WTC11 (cell line): ENCODE results near the gene SLC30A1. TPM values are rescaled to one million over a fixed set of nuclear protein-coding genes. Genes with fewer than 3 reads are reported as not detected.

Experiments used
- ATAC-seq: fragments of 200-7000 bp; cut with Tn5 transposase; 2 replicates; pipeline ENCODE4 v1.10.0; 2021; ENCODE audit warnings: mild to moderate bottlenecking, moderate library complexity
- CTCF ChIA-PET: fragments of 300-600 bp; sonication (Branson Sonifier 250); formaldehyde crosslinking; loops from one replicate; lab custom pipeline; 2021; ENCODE audit warnings: antibody characterized with exemption; lab: Charles Lee
- POLR2A ChIA-PET: fragments of 350-600 bp; sonication (Branson Sonifier 250); formaldehyde crosslinking; loops from one replicate; lab custom pipeline; 2021; ENCODE audit warnings: antibody characterized with exemption; lab: Charles Lee
- DNase-seq: peaks from one replicate; pipeline ENCODE4 v3.0.0; 2021; ENCODE audit warnings: low spot score
- H3K27ac Mint-ChIP-seq: 2 replicates; pipeline ENCODE4 v1.8.0; 2021; ENCODE audit warnings: mixed read lengths
- H3K27me3 Mint-ChIP-seq: 2 replicates; pipeline ENCODE4 v1.8.0; 2021; ENCODE audit warnings: low read depth, mild to moderate bottlenecking, moderate library complexity, mixed read lengths
- H3K36me3 Mint-ChIP-seq: 2 replicates; pipeline ENCODE4 v1.8.0; 2021; ENCODE audit warnings: mixed read lengths
- H3K4me1 Mint-ChIP-seq: 2 replicates; pipeline ENCODE4 v1.8.0; 2022; ENCODE audit warnings: mixed read lengths
- H3K4me3 Mint-ChIP-seq: 2 replicates; pipeline ENCODE4 v1.8.0; 2021; ENCODE audit warnings: mild to moderate bottlenecking, moderate library complexity, mixed read lengths
- H3K9me3 Mint-ChIP-seq: 2 replicates; pipeline ENCODE4 v1.8.0; 2021; ENCODE audit warnings: mixed read lengths
- AR ChIP-seq: fragments of 250-450 bp; sonication (Bioruptor Pico); IDR thresholded peaks from 2 replicates; pipeline ENCODE4 v1.9.0; 2021; ENCODE audit warnings: mild to moderate bottlenecking
- ATF2 ChIP-seq: sonication (generic); formaldehyde crosslinking; IDR thresholded peaks from 2 replicates; pipeline ENCODE4 v1.8.1; 2022; ENCODE audit warnings: low read depth, missing genetic modification reagents, borderline replicate concordance
- ATF3 ChIP-seq: sonication (generic); formaldehyde crosslinking; conservative IDR thresholded peaks from 2 replicates; pipeline ENCODE4 v1.8.1; 2022; ENCODE audit warnings: mild to moderate bottlenecking, missing genetic modification reagents
- CTCF ChIP-seq: fragments of 200-600 bp; IDR thresholded peaks from 2 replicates; pipeline ENCODE4 v1.8.0; 2022; ENCODE audit warnings: antibody characterized with exemption
- ERG ChIP-seq: fragments of 250-450 bp; sonication (Bioruptor Pico); IDR thresholded peaks from 2 replicates; pipeline ENCODE4 v1.8.0; 2021; ENCODE audit warnings: mild to moderate bottlenecking
- ETV6 ChIP-seq: sonication (generic); formaldehyde crosslinking; IDR thresholded peaks from 2 replicates; pipeline ENCODE4 v1.8.1; 2022; ENCODE audit warnings: mild to moderate bottlenecking, missing genetic modification reagents
- GRHL2 ChIP-seq: fragments of 250-450 bp; sonication (Bioruptor Pico); IDR thresholded peaks from 2 replicates; pipeline ENCODE4 v1.8.0; 2022; ENCODE audit warnings: mild to moderate bottlenecking, moderate library complexity; ENCODE audit not compliant: insufficient replicate concordance, severe bottlenecking
- IRF2 ChIP-seq: sonication (generic); formaldehyde crosslinking; IDR thresholded peaks from 2 replicates; pipeline ENCODE4 v1.8.0; 2022; ENCODE audit warnings: low read depth, missing genetic modification reagents, borderline replicate concordance
- MLX ChIP-seq: sonication (generic); formaldehyde crosslinking; IDR thresholded peaks from 2 replicates; pipeline ENCODE4 v1.8.1; 2023; ENCODE audit warnings: mild to moderate bottlenecking, missing genetic modification reagents, moderate library complexity
- MXD4 ChIP-seq: fragments of 250-450 bp; sonication (Bioruptor Pico); IDR thresholded peaks from 2 replicates; pipeline ENCODE4 v1.8.0; 2021; ENCODE audit warnings: mild to moderate bottlenecking, moderate library complexity, borderline replicate concordance
- MYBL2 ChIP-seq: sonication (generic); formaldehyde crosslinking; IDR thresholded peaks from 2 replicates; pipeline ENCODE4 v1.8.1; 2023; ENCODE audit warnings: mild to moderate bottlenecking, moderate library complexity, missing genetic modification reagents
- NFATC4 ChIP-seq: fragments of 250-450 bp; sonication (Bioruptor Pico); IDR thresholded peaks from 2 replicates; pipeline ENCODE4 v1.9.0; 2021; ENCODE audit warnings: mild to moderate bottlenecking
- ZNF121 ChIP-seq: sonication (generic); formaldehyde crosslinking; IDR thresholded peaks from 2 replicates; pipeline ENCODE4 v1.8.0; 2023; ENCODE audit warnings: missing genetic modification reagents
- ZNF138 ChIP-seq: sonication (generic); formaldehyde crosslinking; conservative IDR thresholded peaks from 2 replicates; pipeline ENCODE4 v1.8.1; 2022; ENCODE audit warnings: mild to moderate bottlenecking, moderate library complexity, missing genetic modification reagents
- ZNF232 ChIP-seq: sonication (generic); formaldehyde crosslinking; IDR thresholded peaks from 2 replicates; pipeline ENCODE4 v1.8.0; 2022; ENCODE audit warnings: mild to moderate bottlenecking, missing genetic modification reagents
- ZNF263 ChIP-seq: sonication (generic); formaldehyde crosslinking; IDR thresholded peaks from 2 replicates; pipeline ENCODE4 v1.8.1; 2022; ENCODE audit warnings: low read depth, mild to moderate bottlenecking, moderate library complexity, missing genetic modification reagents
- ZNF281 ChIP-seq: sonication (generic); formaldehyde crosslinking; IDR thresholded peaks from 2 replicates; pipeline ENCODE4 v1.8.0; 2023; ENCODE audit warnings: mild to moderate bottlenecking, missing genetic modification reagents
- ZNF317 ChIP-seq: sonication (generic); formaldehyde crosslinking; IDR thresholded peaks from 2 replicates; pipeline ENCODE4 v1.8.1; 2023; ENCODE audit warnings: low read depth, mild to moderate bottlenecking, moderate library complexity, missing genetic modification reagents, borderline replicate concordance
- ZNF416 ChIP-seq: fragments of 250-450 bp; sonication (Bioruptor Pico); IDR thresholded peaks from 2 replicates; pipeline ENCODE4 v1.9.0; 2021; ENCODE audit warnings: mild to moderate bottlenecking, inconsistent platforms
- ZNF671 ChIP-seq: fragments of 250-450 bp; sonication (Bioruptor Pico); IDR thresholded peaks from 2 replicates; pipeline ENCODE4 v1.8.0; 2021; ENCODE audit warnings: mild to moderate bottlenecking
- total RNA-seq: library from RNA; stranded (reverse); gene quantifications from 3 replicates; pipeline ENCODE4 v1.2.3, GENCODE V29; 2021

SLC30A1 gene
- total RNA-seq, 1 experiment from 2014 or later, result 20.0 TPM

GRCh38 chr1:211605034-211605433, 26.1 kb upstream of the SLC30A1 start:
- CTCF ChIA-PET, result no interaction called here
- no peak for TF ChIP-seq MLX (CRISPR knock-in tag)
- no peaks in the 10 kb centered on the region for H3K36me3 Mint-ChIP-seq
- H3K9me3 Mint-ChIP-seq, result no peaks in the 10 kb centered on the region
- H3K4me3 Mint-ChIP-seq, result no peak overlapping the region
- H3K27ac Mint-ChIP-seq, result no peak overlapping the region
- H3K27me3 Mint-ChIP-seq, result no peaks in the 10 kb centered on the region
- DNase-seq (no peak), ATAC-seq (no peak)
- POLR2A ChIA-PET, result no interaction called here
- 0 out of 2 replicates have a peak, but pooled peaks cover 6% of the 10 kb centered on the region for H3K4me1 Mint-ChIP-seq

- H3K4me3 Mint-ChIP-seq, result no peak overlapping the region
- no peaks in the 10 kb centered on the region for H3K27me3 Mint-ChIP-seq
- ChIA-PET POLR2A (interaction anchor here (0.7 kb wide), 1 partner anchor 16 kb away, joined by 3 read pairs; no protein-coding TSS in a partner anchor), CTCF (no interaction called here)
- no peaks in the 10 kb centered on the region for H3K36me3 Mint-ChIP-seq
- 0 out of 2 replicates have a peak, but pooled peaks cover 6% of the 10 kb centered on the region for H3K4me1 Mint-ChIP-seq
- H3K9me3 Mint-ChIP-seq, result no peaks in the 10 kb centered on the region
- no peak for DNase-seq
- ATAC-seq, result no peak
- no peak overlapping the region for H3K27ac Mint-ChIP-seq
- no peak for TF ChIP-seq MYBL2 (CRISPR knock-in tag)
- no peak for TF ChIP-seq ZNF416 (CRISPR knock-in tag)
- no peak for TF ChIP-seq ATF3 (CRISPR knock-in tag)
- TF ChIP-seq ZNF281 (CRISPR knock-in tag), result no peak
- no peak for TF ChIP-seq IRF2 (CRISPR knock-in tag)
- no peak for TF ChIP-seq NFATC4 (CRISPR knock-in tag)
- no peak for TF ChIP-seq ZNF671 (CRISPR knock-in tag)
- TF ChIP-seq ZNF121 (CRISPR knock-in tag), result no peak
Measured at GRCh38 chr1:211604548-211604947, 25.6 kb upstream of the SLC30A1 start.

- no peak for DNase-seq
- Mint-ChIP-seq H3K27me3 (no peaks in the 10 kb centered on the region), H3K9me3 (peaks cover 5% of the 10 kb centered on the region; the same call in 1 of the 2 replicates), H3K4me3 (no peak overlapping the region), H3K27ac (no peak overlapping the region), H3K36me3 (no peaks in the 10 kb centered on the region), H3K4me1 (0 out of 2 replicates have a peak, but pooled peaks cover 6% of the 10 kb centered on the region)
- ChIA-PET CTCF (no interaction called here), POLR2A (interaction anchor here (0.7 kb wide), 1 partner anchor 15 kb away, joined by 3 read pairs; no protein-coding TSS in a partner anchor)
- ATAC-seq, result no peak
- TF ChIP-seq MXD4 (CRISPR knock-in tag) (no peak), ETV6 (CRISPR knock-in tag) (no peak), ZNF232 (CRISPR knock-in tag) (no peak), AR (no peak), ZNF138 (CRISPR knock-in tag) (no peak), ATF2 (CRISPR knock-in tag) (no peak), ERG (no peak), ZNF317 (CRISPR knock-in tag) (no peak), CTCF (no peak), ZNF263 (CRISPR knock-in tag) (no peak), GRHL2 (no peak)
Measured at GRCh38 chr1:211603713-211604112, 24.8 kb upstream of the SLC30A1 start.
